NCI-H2171 treated with DMSO at 0.1 percent for 48 hours (cell line): ENCODE data around the gene HDAC4.

Experiments used
- DNase-seq: peaks from one replicate; lab custom pipeline; 2025; lab: John Stamatoyannopoulos, UW

Gene HDAC4

GRCh38 chr2:239348563-239349452 lies 52.0 kb downstream of the HDAC4 start:
- DNase-seq, result no peak

GRCh38 chr2:239346676-239347075 lies 54.1 kb downstream of the HDAC4 start:
- no peak for DNase-seq

- DNase-seq, result no peak
These were observed 55.6 kb downstream of the HDAC4 start for GRCh38 chr2:239345251-239345650.

- DNase-seq, result peak; percentile 28
These were observed 56.0 kb downstream of the HDAC4 start for GRCh38 chr2:239344857-239345216.

GRCh38 chr2:239343946-239344856 lies 56.6 kb downstream of the HDAC4 start:
- no peak for DNase-seq

GRCh38 chr2:239343460-239343859 lies 57.4 kb downstream of the HDAC4 start:
- DNase-seq, result no peak

GRCh38 chr2:239341840-239342239 lies 59.0 kb downstream of the HDAC4 start:
- no peak for DNase-seq

GRCh38 chr2:239341146-239341732 lies 59.6 kb downstream of the HDAC4 start:
- DNase-seq, result no peak

GRCh38 chr2:239339726-239340601 lies 60.9 kb downstream of the HDAC4 start:
- no peak for DNase-seq

GRCh38 chr2:239339241-239339640 lies 61.6 kb downstream of the HDAC4 start:
- DNase-seq, result no peak

- peak; percentile 43 for DNase-seq
These were observed 62.8 kb downstream of the HDAC4 start for GRCh38 chr2:239337877-239338484.

GRCh38 chr2:239337122-239337876 lies 63.5 kb downstream of the HDAC4 start:
- DNase-seq, result no peak

GRCh38 chr2:239331560-239331959 lies 69.3 kb downstream of the HDAC4 start:
- no peak for DNase-seq

GRCh38 chr2:239330836-239331235 lies 70.0 kb downstream of the HDAC4 start:
- no peak for DNase-seq

GRCh38 chr2:239329972-239330572 lies 70.7 kb downstream of the HDAC4 start:
- no peak for DNase-seq

- no peak for DNase-seq
These were observed 71.4 kb downstream of the HDAC4 start for GRCh38 chr2:239329284-239329971.

GRCh38 chr2:239328351-239329191 lies 72.2 kb downstream of the HDAC4 start:
- DNase-seq, result no peak
